HG03354 (cell line): ENCODE results near the gene TALDO1.

ENCODE experiments used
- ATAC-seq: cut with Tn5 transposase; IDR thresholded peaks from one replicate; pipeline ENCODE4 v1.9.1; 2021; ENCODE audit warnings: mild to moderate bottlenecking; ENCODE audit not compliant: unreplicated experiment, poor library complexity, severe bottlenecking

Gene TALDO1

GRCh38 chr11:747158-748006 is at the start of gene TALDO1:
Gene TALDO1 (plus strand): TSS chr11:747464. CDS start chr11:747482, 18 bp downstream.
- ATAC-seq = peak; percentile 89

DNA sequence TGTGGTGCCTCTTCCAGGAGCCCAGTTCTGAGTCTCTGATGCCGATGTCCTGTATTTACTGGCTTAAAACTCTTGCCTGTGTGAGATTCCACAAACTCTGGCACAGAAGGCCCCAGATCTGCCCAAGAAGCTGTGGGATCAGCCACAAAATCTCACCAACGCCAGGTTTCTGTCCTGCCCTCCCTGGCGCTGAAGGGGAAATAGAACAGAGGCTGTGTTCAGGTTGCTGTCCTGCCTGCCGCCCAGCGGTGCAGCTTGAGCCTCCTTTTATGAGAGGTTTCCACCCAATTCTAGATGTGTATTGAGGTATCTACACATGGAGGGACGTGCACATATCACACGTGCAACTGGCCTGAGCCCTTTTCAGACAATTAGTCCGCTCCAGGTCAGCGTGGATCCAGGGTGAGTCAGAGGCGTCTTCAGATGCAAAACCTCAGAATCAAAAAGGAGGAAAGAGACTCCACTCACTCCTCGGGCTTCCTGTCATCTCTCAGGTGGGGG is 49.4 kb upstream of the TALDO1 start:
- no peak for ATAC-seq

- no peak for ATAC-seq
Observed at GRCh38 chr11:698493-699115, 48.7 kb upstream of the TALDO1 start.

- ATAC-seq = no peak
Observed at GRCh38 chr11:699116-699508, 48.2 kb upstream of the TALDO1 start.

GRCh38 chr11:699753-700152 is 47.5 kb upstream of the TALDO1 start:
- no peak for ATAC-seq

- ATAC-seq = no peak
Observed at GRCh38 chr11:701741-702461, 45.4 kb upstream of the TALDO1 start.

DNA sequence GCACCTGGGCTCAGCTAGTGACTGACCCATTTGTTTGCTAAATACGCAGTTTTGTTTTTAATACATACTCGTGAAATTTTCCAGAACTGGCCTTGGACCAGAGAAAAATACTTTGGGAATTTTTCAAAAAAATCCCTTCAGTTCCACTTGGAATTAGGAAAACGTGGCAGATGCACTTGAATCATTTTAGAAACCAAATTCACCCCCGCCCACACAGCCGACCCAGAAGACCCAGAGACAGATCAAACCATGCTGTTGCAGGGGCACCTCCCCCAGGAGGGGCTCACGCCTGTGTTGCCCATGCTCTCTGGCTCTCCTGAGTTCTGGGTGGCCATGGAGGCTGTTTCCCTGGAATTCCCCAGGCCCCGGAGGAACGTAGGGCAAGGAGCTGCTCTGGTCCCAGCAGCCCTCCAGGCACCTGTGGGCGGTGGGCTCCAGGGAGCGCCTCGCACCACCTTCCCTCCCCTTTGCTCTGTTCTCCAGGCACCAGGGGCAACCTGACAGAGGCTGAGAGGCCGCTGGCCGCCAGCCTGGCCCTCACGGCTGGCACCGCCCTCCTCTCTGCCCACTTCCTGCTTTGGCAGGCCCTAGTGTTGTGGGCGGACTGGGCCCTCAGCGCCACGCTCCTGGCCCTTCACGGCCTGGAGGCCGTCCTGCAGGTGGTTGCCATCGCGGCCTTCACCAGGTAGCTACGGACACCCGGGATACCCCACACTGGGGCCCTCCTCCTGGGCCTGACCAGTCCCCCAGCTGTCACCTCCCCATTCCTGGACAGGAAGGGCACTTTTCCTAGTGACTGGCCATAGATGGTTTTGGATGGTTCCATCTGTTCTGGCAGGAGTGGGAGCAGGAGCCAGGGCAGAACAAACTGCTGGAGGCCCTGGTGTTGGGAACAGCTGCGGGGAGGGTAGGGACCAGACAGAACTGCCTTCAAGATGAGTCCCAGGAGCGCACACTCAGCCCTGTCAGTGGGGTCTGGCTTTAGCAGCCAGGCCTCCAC is 44.5 kb upstream of the TALDO1 start:
- ATAC-seq = no peak

GRCh38 chr11:703506-703905 is 43.8 kb upstream of the TALDO1 start:
- no peak for ATAC-seq

- ATAC-seq = no peak
Observed at GRCh38 chr11:704228-704674, 43.0 kb upstream of the TALDO1 start.

GRCh38 chr11:704781-705645 is 42.3 kb upstream of the TALDO1 start:
- no peak for ATAC-seq

GRCh38 chr11:705646-706438 is 41.4 kb upstream of the TALDO1 start, which contains the start of gene EPS8L2:
Gene EPS8L2 (plus strand): TSS chr11:706231. CDS start chr11:709408, 3,177 bp downstream.
- ATAC-seq = no peak

- no peak for ATAC-seq
Observed at GRCh38 chr11:706439-706956, 40.8 kb upstream of the TALDO1 start.

- ATAC-seq = no peak
Observed at GRCh38 chr11:706957-707816, 40.1 kb upstream of the TALDO1 start.

GRCh38 chr11:707817-708420 is 39.3 kb upstream of the TALDO1 start:
- ATAC-seq = no peak

DNA sequence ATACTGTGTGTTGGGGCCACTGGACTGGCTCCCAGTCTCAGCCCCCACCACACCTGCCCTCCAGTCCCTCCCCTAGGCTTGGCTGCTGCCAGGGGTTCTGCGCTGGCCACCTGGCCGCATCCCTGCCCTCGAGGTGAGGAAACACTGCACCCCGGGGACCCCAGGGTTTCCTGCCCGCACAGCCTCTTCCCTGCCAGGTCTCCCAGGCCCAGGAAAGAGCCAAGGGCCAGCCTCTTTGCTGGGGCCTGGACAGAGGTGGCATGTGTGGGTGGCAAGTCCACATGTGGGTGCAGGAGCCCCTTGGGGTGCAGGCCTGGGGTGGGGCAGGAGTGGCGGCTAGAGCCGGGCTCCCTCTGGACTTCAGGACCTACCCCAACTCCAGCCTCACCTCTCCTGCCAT is 38.8 kb upstream of the TALDO1 start:
- ATAC-seq = no peak
